Ascending aorta (tissue), 2 donors: ENCODE data around the gene ASPM. TPM values are rescaled to one million over a fixed set of nuclear protein-coding genes. Genes with fewer than 3 reads are reported as not detected.
"Not testable (repeated sequence)": the region's sequence is repeated elsewhere in the genome, so short reads cannot be mapped to it uniquely, and the experiment has no call there.

Experiments
- DNase-seq, 2 donors: peaks; one replicate each; pipeline ENCODE4 v3.0.0-alpha.2; 2019; ENCODE audit warnings: low spot score in 2 of 2
- H3K27ac ChIP-seq, 2 donors: fragments of 200-600 bp; sonication (generic); one replicate each; pipeline ENCODE4 v1.5.1; 2016 to 2017; ENCODE audit warnings: mild to moderate bottlenecking in 1 of 2
- H3K27me3 ChIP-seq: fragments of 200-600 bp; sonication (generic); one replicate; pipeline ENCODE4 v1.5.1; 2017
- H3K36me3 ChIP-seq, 2 donors: fragments of 200-600 bp; sonication (generic); one replicate each; pipeline ENCODE4 v1.5.1; 2016
- H3K4me1 ChIP-seq, 2 donors: fragments of 200-600 bp; sonication (generic); one replicate each; pipeline ENCODE4 v1.5.1; 2016 to 2017; ENCODE audit warnings: mild to moderate bottlenecking in 1 of 2
- H3K4me3 ChIP-seq, 2 donors: fragments of 200-600 bp; sonication (generic); one replicate each; pipeline ENCODE4 v1.5.1; 2016 to 2017; ENCODE audit warnings: mild to moderate bottlenecking in 1 of 2
- H3K9me3 ChIP-seq, 2 donors: fragments of 200-600 bp; sonication (generic); one replicate each; pipeline ENCODE4 v1.5.1; 2016
- CTCF ChIP-seq, 3 experiments: fragments of 200-600 bp in 2 of 3; fragments of 450-650 bp in 1 of 3; sonication (generic) in 2 of 3; IDR thresholded peaks; one replicate each; pipeline ENCODE4 v1.5.1; 2016 to 2019; ENCODE audit warnings: antibody characterized with exemption in 3 of 3, mild to moderate bottlenecking in 1 of 3, moderate library complexity in 1 of 3
- intact Hi-C: fragments of 100-400 bp; cut with DNase I; formaldehyde crosslinking; loops from one replicate; pipeline ENCODE4 v1.15.1; 2023
- total RNA-seq: library from RNA; depleted of rRNA; stranded (reverse); fragments of >200 nt; gene quantifications from one replicate; pipeline ENCODE4 v1.1.0, GENCODE V29; 2016

ASPM gene
- total RNA-seq, 1 donor from 2014 or later = not detected

GRCh38 chr1:197036861-197037260 is 109.6 kb downstream of the ASPM start:
- Histone ChIP-seq H3K27me3 (no peaks in the 10 kb centered on the region), H3K36me3 (no peaks in the 10 kb centered on the region), H3K4me3 (no peak overlapping the region), H3K27ac (no peak overlapping the region), H3K9me3 (no peaks in the 10 kb centered on the region), H3K4me1 (no peaks in the 10 kb centered on the region)
- no peak for DNase-seq
- no peak for TF ChIP-seq CTCF (IDR thresholded peaks at IDR 0.05)
- intact Hi-C loops = no loop called here

GRCh38 chr1:197034631-197035339 is 111.7 kb downstream of the ASPM start:
- H3K9me3 ChIP-seq, DNase-seq, H3K27me3 ChIP-seq, H3K4me1 ChIP-seq, H3K27ac ChIP-seq, H3K36me3 ChIP-seq, intact Hi-C loops, H3K4me3 ChIP-seq: not testable (repeated sequence)

Other genes starting within 250 kb of the ASPM start
- not detected for gene CFHR2, start 202.9 kb downstream of the ASPM start, total RNA-seq
- gene CFHR5, start 169.1 kb downstream of the ASPM start, total RNA-seq = not detected
- not detected for gene F13B, start 79.4 kb downstream of the ASPM start, total RNA-seq
- gene ZBTB41, start 54.6 kb upstream of the ASPM start, total RNA-seq = 1.9 TPM
- not detected for gene CRB1, start 121.6 kb upstream of the ASPM start, total RNA-seq